DMS 273 (cell line): ENCODE data around the gene IL23A.
"Not testable (repeated sequence)": the region's sequence is repeated elsewhere in the genome, so short reads cannot be mapped to it uniquely, and the experiment has no call there.

Experiments
- DNase-seq: peaks from one replicate; lab custom pipeline; 2025; ENCODE audit not compliant: unreplicated experiment; lab: John Stamatoyannopoulos, UW

IL23A gene, protein sequence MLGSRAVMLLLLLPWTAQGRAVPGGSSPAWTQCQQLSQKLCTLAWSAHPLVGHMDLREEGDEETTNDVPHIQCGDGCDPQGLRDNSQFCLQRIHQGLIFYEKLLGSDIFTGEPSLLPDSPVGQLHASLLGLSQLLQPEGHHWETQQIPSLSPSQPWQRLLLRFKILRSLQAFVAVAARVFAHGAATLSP

DNA sequence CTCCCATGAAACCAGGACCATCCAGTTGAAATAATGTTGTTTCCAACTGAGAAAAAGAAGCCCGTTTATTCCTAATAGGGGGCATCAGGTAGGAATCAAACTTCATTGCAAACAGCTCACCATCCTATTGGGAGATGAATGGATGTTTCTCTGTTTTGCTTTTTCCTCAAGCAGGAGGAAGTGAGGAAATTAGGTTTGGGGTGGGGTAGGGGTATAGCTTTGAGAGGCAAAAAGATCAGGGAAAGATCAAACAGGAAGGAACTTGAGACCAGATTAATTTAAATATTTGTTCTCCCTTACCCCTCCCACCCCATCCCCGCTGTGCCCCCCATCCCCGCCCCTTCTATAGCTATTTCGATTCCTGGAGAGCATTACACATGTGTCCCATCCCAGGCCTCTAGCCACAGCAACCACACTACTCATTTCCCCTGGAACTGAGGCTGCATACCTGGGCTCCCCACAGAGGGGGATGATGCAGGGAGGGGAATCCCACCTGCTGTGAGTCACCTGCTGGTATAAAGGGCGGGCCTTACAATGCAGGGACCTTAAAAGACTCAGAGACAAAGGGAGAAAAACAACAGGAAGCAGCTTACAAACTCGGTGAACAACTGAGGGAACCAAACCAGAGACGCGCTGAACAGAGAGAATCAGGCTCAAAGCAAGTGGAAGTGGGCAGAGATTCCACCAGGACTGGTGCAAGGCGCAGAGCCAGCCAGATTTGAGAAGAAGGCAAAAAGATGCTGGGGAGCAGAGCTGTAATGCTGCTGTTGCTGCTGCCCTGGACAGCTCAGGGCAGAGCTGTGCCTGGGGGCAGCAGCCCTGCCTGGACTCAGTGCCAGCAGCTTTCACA is at the start of gene IL23A:
Gene IL23A (plus strand): TSS at position 577 of the 850 bp plus-strand sequence. CDS start 161 bp downstream, at position 738.
- no peak for DNase-seq

- no peak for DNase-seq
Measured at GRCh38 chr12:56293795-56294194, 44.9 kb upstream of the IL23A start.

GRCh38 chr12:56296295-56296694 is 42.4 kb upstream of the IL23A start:
- no peak for DNase-seq

DNA sequence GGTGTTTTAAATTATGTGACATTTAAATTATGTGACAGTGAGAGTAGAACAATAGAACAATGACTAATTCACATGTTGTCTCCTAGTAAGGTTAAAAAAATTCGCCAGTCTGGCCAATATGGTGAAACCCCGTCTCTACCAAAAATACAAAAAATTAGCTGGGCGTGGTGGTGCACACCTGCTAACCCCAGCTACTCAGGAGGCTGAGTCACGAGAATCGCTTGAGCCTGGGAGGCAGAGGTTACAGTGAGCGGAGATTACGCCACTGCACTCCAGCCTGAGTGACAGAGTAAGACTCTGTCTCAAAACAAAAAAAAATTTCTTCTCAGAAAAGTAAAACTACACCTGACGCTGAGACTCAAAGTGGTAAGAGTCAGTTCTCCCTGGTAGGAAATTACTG is 41.3 kb upstream of the IL23A start:
- DNase-seq = no peak

DNA sequence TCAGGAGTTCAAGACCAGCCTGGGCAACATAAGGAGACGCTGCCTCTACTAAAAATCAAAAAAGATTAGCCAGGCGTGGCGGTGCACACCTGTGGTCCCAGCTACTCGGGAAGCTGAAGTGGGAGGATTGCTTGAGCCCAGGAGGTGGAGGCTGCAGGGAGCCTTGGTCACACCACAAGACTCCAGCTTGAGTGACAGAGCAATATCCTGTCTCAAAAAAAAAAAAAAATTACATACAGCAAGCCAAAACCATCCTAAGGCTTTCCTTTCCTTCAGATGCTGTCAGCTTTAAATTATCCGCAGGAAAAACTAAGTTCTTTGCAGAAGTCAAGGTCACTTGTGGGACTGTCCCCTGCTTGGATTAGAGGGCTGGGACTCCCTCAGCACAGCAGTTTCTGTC is 39.9 kb upstream of the IL23A start:
- DNase-seq = no peak

GRCh38 chr12:56299308-56299852 is 39.3 kb upstream of the IL23A start:
- peak; percentile 37 for DNase-seq

GRCh38 chr12:56299853-56300643 is 38.6 kb upstream of the IL23A start, which contains the start of gene CS:
Gene CS (minus strand): TSS chr12:56300330. CDS start chr12:56300201, 129 bp downstream.
- DNase-seq = peak; percentile 98

GRCh38 chr12:56300644-56301464 is 37.8 kb upstream of the IL23A start:
- no peak for DNase-seq

DNA sequence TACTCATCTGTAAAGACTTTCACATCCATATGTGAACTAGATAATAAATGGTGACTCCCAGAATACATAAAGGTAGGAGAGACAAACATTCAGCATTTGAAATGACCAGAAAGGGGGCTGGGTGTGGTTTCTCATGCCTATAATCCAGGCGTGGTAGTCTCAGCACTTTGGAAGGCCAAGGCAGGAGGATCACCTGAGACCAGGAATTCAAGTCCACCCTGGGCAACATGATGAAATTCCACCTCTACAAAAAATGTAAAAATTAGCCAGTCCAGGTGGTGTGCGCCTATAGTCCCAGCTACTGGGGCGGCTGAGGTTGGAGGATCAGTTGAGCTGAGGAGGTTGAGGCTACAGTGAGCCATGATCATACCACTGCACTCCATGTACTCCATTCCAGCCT is 34.4 kb upstream of the IL23A start:
- no peak for DNase-seq

GRCh38 chr12:56304872-56305590 is 33.7 kb upstream of the IL23A start:
- no peak for DNase-seq

GRCh38 chr12:56307221-56307965 is 31.3 kb upstream of the IL23A start:
- DNase-seq = no peak

DNA sequence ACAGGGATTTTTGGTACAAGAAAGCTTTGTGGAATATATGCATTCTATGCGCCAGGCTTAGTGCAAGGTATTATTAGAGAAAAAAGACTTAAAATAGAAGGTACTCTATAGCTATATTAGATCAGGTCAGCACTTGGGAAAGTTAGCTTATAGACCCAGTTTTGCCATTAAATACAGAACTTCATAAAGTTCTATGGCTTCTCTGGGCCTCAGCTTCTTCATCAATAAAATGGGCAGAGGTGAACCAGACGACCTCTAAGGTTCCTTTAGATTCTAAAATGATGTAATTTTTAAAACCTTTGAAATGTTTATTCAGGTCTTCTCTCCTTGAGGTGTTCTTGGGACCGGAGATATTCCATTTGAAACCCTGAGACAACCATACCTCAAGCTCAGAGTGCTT is 30.0 kb upstream of the IL23A start:
- DNase-seq = no peak

DNA sequence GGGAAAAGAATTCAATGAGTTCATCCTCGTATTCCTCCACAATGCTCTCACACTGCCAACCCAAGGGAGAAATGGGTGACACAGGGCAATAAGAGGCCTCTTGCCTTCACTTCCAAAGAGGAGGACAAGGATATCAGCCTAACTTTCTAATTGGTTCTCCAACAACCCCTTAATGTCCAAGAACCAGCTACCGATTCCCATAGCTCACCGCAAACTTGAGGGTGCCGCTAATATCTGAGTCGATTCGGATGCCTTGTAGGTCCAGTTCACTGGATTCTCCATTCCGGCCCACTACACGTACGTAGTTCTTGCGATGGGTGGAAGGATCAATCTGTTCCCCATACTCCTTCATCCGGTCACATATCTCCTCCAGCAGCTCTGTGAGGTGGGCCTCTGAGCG is 27.7 kb upstream of the IL23A start:
- no peak for DNase-seq

DNA sequence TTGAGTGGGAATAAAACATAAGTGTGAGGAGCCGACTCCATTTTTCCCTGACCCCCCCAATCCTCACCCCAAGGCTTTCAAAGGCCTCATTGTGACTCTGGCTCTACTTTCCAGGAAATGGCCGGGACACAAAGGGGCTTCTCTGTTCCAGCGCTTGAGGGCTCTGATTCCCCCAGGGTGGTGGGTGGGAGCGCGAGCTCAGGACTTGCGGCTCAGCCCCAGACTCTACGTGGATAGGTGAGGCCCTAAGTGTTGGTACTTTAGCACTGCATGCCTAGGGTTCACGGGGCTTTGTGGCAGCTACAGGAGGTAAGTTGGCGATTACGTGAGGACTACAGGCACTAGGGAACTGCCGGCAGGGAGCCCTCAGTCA is 23.4 kb upstream of the IL23A start:
- no peak for DNase-seq

DNA sequence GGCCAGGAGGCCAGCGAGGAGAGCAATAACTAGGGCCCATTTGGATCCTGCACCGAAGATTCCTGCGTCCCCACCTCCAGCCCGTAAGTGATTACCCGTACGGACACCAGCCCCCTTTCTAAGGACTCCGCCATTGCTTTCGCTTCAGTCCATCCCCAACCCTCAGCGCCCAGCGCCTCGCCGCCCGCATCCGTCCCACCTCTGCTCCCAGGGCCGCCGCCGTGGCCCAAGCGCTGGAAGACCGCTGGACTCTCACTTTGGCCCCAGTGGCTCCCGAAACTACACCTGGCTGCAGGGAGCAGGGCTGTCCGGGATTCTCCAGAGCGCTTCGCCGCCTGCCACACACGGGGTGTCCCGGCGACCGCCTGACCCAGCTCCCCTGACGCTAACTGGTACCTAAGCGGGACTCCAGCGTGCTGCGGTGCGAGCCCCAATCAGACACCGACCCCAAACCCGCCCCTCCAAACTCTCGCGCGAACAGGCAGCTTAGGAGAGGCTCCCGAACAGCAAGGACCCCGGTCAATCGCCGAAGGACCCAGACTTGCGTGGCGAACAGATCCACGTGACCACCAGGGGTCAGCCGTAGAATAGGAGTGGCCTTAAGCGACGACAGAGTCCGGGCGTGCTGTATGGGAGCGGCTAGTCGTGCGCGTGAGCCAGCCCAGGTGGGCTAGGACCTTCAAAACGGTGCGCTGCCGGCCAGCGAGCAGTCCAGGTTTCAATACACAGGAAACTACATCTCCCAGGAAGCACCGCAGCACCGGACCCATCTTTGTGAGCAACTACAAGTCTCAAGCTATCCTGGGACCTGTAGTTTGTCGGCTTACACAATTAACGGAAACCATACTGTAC is 22.8 kb upstream of the IL23A start, which contains the start of gene CNPY2:
Gene CNPY2 (minus strand): TSS at position 367 of the 852 bp plus-strand sequence. CDS start 771 bp downstream, outside the sequence.
- peak; percentile 97 for DNase-seq

GRCh38 chr12:56317675-56318074 is 21.0 kb upstream of the IL23A start:
- no peak for DNase-seq

GRCh38 chr12:56321027-56321426 is 17.7 kb upstream of the IL23A start:
- DNase-seq = no peak

GRCh38 chr12:56321610-56322009 is 17.1 kb upstream of the IL23A start:
- DNase-seq = not testable (repeated sequence)
